Liver (tissue), 9 donors: ENCODE results near the gene FNDC8. TPM values are rescaled to one million over a fixed set of nuclear protein-coding genes. Genes with fewer than 3 reads are reported as not detected.
A peak's percentile ranks its signal among the peaks of the same experiment; 100 is the strongest.

Experiments used
- DNase-seq: peaks from one replicate; pipeline ENCODE4 v3.0.0-alpha.2; 2017; ENCODE audit warnings: low spot score
- H3K27ac ChIP-seq, 2 donors: one replicate each; pipeline ENCODE4 v1.7.0; 2013; ENCODE audit warnings: inconsistent platforms in 2 of 2, low read length in 2 of 2, control low read depth in 1 of 2, low read depth in 1 of 2, mild to moderate bottlenecking in 1 of 2
- H3K27me3 ChIP-seq, 4 donors: one replicate each; pipeline versions ENCODE4 v1.6.1 to v1.7.0; 2013; ENCODE audit warnings: low read length in 3 of 4, inconsistent platforms in 1 of 4, mild to moderate bottlenecking in 1 of 4, moderate library complexity in 1 of 4; ENCODE audit not compliant: control insufficient read depth in 4 of 4, insufficient read depth in 4 of 4
- H3K36me3 ChIP-seq, 4 donors: one replicate each; pipeline versions ENCODE4 v1.6.1 to v1.7.0; 2013; ENCODE audit warnings: low read length in 3 of 4, mild to moderate bottlenecking in 3 of 4, low read depth in 1 of 4, moderate library complexity in 1 of 4; ENCODE audit not compliant: control insufficient read depth in 4 of 4, insufficient read depth in 3 of 4
- H3K4me1 ChIP-seq, 4 donors: one replicate each; pipeline versions ENCODE4 v1.6.1 to v1.7.0; 2013; ENCODE audit warnings: low read length in 3 of 4, mild to moderate bottlenecking in 3 of 4, moderate library complexity in 1 of 4; ENCODE audit not compliant: control insufficient read depth in 4 of 4, insufficient read depth in 4 of 4
- H3K4me3 ChIP-seq, 3 donors: one replicate each; pipeline versions ENCODE4 v1.6.1 to v1.7.0; 2013; ENCODE audit warnings: low read length in 3 of 3, control low read depth in 1 of 3, low read depth in 1 of 3, mild to moderate bottlenecking in 1 of 3
- H3K9ac ChIP-seq, 2 donors: one replicate each; pipeline ENCODE4 v1.7.0; 2013; ENCODE audit warnings: low read length in 2 of 2, mild to moderate bottlenecking in 2 of 2, moderate library complexity in 2 of 2, control low read depth in 1 of 2, low read depth in 1 of 2
- H3K9me3 ChIP-seq, 4 donors: one replicate each; pipeline versions ENCODE4 v1.6.1 to v1.7.0; 2013; ENCODE audit warnings: low read length in 3 of 4; ENCODE audit not compliant: control insufficient read depth in 4 of 4
- CTCF ChIP-seq: fragments of 150-350 bp; IDR thresholded peaks from 2 replicates; pipeline ENCODE4 v1.5.1; 2017; ENCODE audit warnings: improper control_type of control experiment, low read depth, low read length; ENCODE audit not compliant: missing input control
- FOXA1 ChIP-seq: IDR thresholded peaks from 2 replicates; pipeline ENCODE4 v1.6.1; 2016; ENCODE audit warnings: antibody characterized with exemption
- FOXA2 ChIP-seq: IDR thresholded peaks from 2 replicates; pipeline ENCODE4 v1.6.1; 2016; ENCODE audit warnings: antibody characterized with exemption
- GABPA ChIP-seq, 2 donors: IDR thresholded peaks in 1 of 2; conservative IDR thresholded peaks in 1 of 2; 2 replicates each; pipeline ENCODE4 v1.6.1; 2016; ENCODE audit warnings: antibody characterized with exemption in 2 of 2, mild to moderate bottlenecking in 1 of 2, moderate library complexity in 1 of 2
- HNF4A ChIP-seq, 2 donors: conservative IDR thresholded peaks; 2 replicates each; pipeline ENCODE4 v1.6.1; 2016; ENCODE audit warnings: antibody characterized with exemption in 2 of 2, mild to moderate bottlenecking in 2 of 2
- HNF4G ChIP-seq: IDR thresholded peaks from 2 replicates; pipeline ENCODE4 v1.6.1; 2016; ENCODE audit warnings: antibody characterized with exemption
- RAD21 ChIP-seq, 2 donors: IDR thresholded peaks; 2 replicates each; pipeline ENCODE4 v1.6.1; 2016; ENCODE audit warnings: antibody characterized with exemption in 2 of 2, mild to moderate bottlenecking in 2 of 2
- SP1 ChIP-seq: IDR thresholded peaks from 2 replicates; pipeline ENCODE4 v1.6.1; 2018; ENCODE audit warnings: antibody characterized with exemption, mild to moderate bottlenecking
- YY1 ChIP-seq: IDR thresholded peaks from 2 replicates; pipeline ENCODE4 v1.6.1; 2016; ENCODE audit warnings: antibody characterized with exemption, mild to moderate bottlenecking
- WGBS: extraction: QIAGEN DNeasy Blood & Tissue Kit; methylation state at CpG from one replicate; pipeline ENCODE4 v1.1.7; 2013; 5-methylcytosine and 5-hydroxymethylcytosine counted together
- polyA plus RNA-seq, 2 donors: library from polyadenylated mRNA; stranded (reverse) in 1 of 2; unstranded in 1 of 2; fragments of 200-250 nt in 1 of 2; fragments of >200 nt in 1 of 2; fragmentation: Nextera tagmentation in 1 of 2; extraction: Ambion mirVana in 1 of 2; gene quantifications; one replicate each; pipeline versions ENCODE4 v1.2.1 to v1.2.3, GENCODE V29; 2013 to 2015
- total RNA-seq, 2 donors: library from RNA; depleted of rRNA; stranded (reverse); fragments of >200 nt; gene quantifications; one replicate each; pipeline ENCODE4 v1.2.3, GENCODE V29; 2014
- TF ChIP-seq, protein P1 (sequence below): IDR thresholded peaks from 2 replicates; pipeline ENCODE4 v1.6.1; 2016; ENCODE audit warnings: antibody characterized with exemption, mild to moderate bottlenecking
- donor health status: healthy.
- donor health status: healthy.
- donor health status: healthy.
- donor health status: healthy.
- donor health status: healthy.

FNDC8 gene
- total and polyA plus RNA-seq, 4 donors: not detected

DNA sequence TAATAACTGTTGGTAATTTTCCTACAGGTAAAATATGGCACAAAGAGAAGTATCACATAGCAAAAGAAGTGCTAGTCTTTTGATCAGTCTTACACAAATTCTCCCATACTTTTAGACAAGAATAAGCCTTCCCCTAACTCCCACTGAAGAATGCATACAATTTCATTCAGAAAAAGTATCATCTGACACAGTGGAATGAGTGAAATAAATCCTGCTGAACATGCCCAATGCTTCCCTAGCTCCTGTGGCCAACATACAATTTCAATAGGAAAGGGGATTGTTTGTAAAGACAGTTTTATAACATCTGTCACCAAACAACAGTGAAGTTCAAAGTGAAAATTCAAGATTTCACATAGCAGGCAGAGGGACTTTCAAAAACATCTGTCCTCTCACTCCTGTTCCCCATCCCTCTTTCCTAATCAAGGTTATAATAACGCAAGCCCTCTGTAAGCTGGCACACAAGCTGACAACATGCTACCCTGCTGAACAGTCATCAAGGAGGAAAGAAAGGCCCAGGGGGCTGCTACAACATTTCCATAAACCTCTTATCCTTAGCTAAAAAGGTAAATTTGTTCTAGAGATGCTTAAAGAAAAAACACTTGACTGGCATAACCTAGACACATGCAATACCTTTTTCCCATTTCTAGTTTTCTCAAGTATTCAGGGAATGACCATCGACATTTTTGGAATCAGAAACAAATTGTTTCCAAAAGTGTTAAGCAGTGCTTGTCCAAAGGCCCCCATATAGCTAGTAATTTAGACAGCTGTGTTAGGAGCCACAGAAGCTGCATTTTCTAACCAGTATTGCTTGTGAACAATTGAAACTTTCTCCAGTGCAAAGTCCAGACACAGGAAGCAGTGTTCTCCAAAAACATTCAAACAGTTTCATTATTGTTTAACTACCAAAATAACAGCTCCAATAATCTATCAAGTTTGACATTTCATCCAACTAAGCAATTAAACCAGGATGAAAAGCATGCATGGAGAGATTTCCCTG lies 46.4 kb upstream of the FNDC8 start (continued):
- TF ChIP-seq CTCF (no peak), SP1 (peak; percentile 88)

GRCh38 chr17:35076874-35077273 lies 44.5 kb upstream of the FNDC8 start:
- H3K4me3 ChIP-seq: no peak overlapping the region
- no peak for TF ChIP-seq RAD21 (IDR thresholded peaks at IDR 0.05)
- TF ChIP-seq GABPA (IDR thresholded peaks at IDR 0.05 in 1 of 2, conservative IDR thresholded peaks at IDR 0.05 in 1 of 2): no peak
- no peaks in the 10 kb centered on the region for H3K9me3 ChIP-seq
- H3K27me3 ChIP-seq: no peaks in the 10 kb centered on the region
- WGBS: 90% methylated on average over 1 of the region's 1 CpG
- DNase-seq: no peak
- no peak overlapping the region for H3K27ac ChIP-seq
- no peak overlapping the region for H3K9ac ChIP-seq
- H3K4me1 ChIP-seq: peaks cover 8 to 29% (median 27%) of the 10 kb centered on the region in 4 donors
- no peaks in the 10 kb centered on the region for H3K36me3 ChIP-seq

DNA sequence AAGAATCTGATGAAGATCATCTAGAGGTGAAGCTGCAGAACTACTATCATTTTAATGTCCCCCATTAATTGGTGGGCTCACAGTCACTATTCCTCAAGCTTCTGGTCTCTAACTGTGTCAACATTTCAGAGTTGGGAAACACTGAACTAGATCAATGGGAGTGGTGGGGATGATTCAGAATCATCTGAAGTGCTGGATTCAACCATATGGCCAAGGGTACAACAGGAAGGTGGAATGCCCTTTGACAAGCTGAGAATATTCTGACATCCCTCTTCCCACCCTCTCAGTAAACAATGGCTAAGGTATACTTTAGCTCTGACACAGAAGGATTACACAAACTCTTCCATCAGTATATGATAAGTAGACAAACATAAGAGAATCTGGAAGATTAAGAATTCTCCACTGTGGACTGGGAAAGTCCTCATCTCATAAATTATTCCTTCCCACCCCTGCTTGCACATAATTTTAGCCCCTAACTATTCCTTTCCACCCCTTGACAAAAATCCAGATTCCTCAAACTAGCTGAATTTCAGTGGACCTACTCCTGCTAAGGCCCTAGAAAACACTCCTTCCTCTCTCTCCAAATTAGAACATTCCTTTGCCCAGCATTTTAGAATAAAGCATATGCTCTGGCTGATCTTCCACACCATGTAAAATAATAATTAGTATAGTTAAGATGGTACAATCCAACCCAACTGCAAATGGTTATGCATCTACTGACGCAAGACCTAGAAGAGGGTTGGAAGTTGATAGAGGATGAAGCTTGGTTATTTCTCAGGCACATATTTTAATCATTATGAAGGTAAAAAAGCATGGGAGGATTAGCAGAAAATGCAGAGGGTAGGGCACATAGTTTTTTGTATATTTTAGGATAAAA lies 41.6 kb upstream of the FNDC8 start:
- Histone ChIP-seq H3K4me3 (no peak overlapping the region), H3K27me3 (no peaks in the 10 kb centered on the region), H3K9me3 (no peaks in the 10 kb centered on the region), H3K9ac (no peak overlapping the region), H3K36me3 (no peaks in the 10 kb centered on the region), H3K27ac (no peak overlapping the region), H3K4me1 (peaks cover 3 to 15% (median 12%) of the 10 kb centered on the region in 4 donors)
- TF ChIP-seq HNF4A (conservative IDR thresholded peaks at IDR 0.05) (peak in 1 of 2 donors; percentile 14), FOXA1 (no peak)
- 96% methylated on average over 1 of the region's 1 CpG for WGBS
- no peak for DNase-seq

DNA sequence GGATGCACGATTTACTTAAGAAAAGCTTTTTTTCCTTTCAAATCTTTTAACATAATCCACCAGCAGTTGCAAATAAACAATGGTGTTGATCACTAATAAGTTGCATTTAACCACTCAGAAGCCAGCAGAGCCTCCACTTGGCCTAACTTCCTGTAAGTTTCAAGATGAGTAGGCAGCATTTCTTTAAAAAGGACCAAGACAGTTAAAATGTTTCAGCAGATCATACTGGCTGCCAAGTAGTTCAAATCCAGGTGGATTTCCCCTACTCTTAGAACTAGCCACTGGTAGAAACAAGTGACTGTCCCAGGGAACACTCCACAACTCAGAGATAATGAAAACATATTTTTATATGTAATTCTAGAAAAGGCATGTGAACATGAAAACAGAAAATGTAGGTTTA lies 40.9 kb upstream of the FNDC8 start:
- H3K4me3 ChIP-seq: no peak overlapping the region
- no peaks in the 10 kb centered on the region for H3K36me3 ChIP-seq
- H3K27me3 ChIP-seq: no peaks in the 10 kb centered on the region
- H3K9me3 ChIP-seq: no peaks in the 10 kb centered on the region
- H3K9ac ChIP-seq: no peak overlapping the region
- peaks cover 2 to 7% (median 5%) of the 10 kb centered on the region in 4 donors for H3K4me1 ChIP-seq
- TF ChIP-seq HNF4G (no peak), YY1 (no peak), SP1 (no peak), GABPA (IDR thresholded peaks at IDR 0.05 in 1 of 2, conservative IDR thresholded peaks at IDR 0.05 in 1 of 2) (no peak), HNF4A (conservative IDR thresholded peaks at IDR 0.05) (no peak), FOXA2 (no peak)
- TF ChIP-seq, protein P1, sequence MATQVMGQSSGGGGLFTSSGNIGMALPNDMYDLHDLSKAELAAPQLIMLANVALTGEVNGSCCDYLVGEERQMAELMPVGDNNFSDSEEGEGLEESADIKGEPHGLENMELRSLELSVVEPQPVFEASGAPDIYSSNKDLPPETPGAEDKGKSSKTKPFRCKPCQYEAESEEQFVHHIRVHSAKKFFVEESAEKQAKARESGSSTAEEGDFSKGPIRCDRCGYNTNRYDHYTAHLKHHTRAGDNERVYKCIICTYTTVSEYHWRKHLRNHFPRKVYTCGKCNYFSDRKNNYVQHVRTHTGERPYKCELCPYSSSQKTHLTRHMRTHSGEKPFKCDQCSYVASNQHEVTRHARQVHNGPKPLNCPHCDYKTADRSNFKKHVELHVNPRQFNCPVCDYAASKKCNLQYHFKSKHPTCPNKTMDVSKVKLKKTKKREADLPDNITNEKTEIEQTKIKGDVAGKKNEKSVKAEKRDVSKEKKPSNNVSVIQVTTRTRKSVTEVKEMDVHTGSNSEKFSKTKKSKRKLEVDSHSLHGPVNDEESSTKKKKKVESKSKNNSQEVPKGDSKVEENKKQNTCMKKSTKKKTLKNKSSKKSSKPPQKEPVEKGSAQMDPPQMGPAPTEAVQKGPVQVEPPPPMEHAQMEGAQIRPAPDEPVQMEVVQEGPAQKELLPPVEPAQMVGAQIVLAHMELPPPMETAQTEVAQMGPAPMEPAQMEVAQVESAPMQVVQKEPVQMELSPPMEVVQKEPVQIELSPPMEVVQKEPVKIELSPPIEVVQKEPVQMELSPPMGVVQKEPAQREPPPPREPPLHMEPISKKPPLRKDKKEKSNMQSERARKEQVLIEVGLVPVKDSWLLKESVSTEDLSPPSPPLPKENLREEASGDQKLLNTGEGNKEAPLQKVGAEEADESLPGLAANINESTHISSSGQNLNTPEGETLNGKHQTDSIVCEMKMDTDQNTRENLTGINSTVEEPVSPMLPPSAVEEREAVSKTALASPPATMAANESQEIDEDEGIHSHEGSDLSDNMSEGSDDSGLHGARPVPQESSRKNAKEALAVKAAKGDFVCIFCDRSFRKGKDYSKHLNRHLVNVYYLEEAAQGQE: no peak
- H3K27ac ChIP-seq: no peak overlapping the region
- WGBS: 66% methylated on average over 1 of the region's 1 CpG
- DNase-seq: no peak
